Neural crest cell (in vitro differentiated cells): ENCODE measurements around the gene ALPK3. TPM values are rescaled to one million over a fixed set of nuclear protein-coding genes. Genes with fewer than 3 reads are reported as not detected.

Experiments
- DNase-seq: peaks from one replicate; pipeline ENCODE4 v3.0.0; 2021; ENCODE audit warnings: low read depth, mixed read lengths, low spot score
- H3K27ac Mint-ChIP-seq: one replicate; pipeline ENCODE4 v1.8.0; 2021; ENCODE audit warnings: mild to moderate bottlenecking, mixed read lengths; ENCODE audit not compliant: unreplicated experiment
- H3K27me3 Mint-ChIP-seq: 2 replicates; pipeline ENCODE4 v1.8.0; 2021; ENCODE audit warnings: low read depth, mild to moderate bottlenecking, mixed read lengths
- H3K36me3 Mint-ChIP-seq: 2 replicates; pipeline ENCODE4 v1.8.0; 2021; ENCODE audit warnings: low read depth, mild to moderate bottlenecking, mixed read lengths
- H3K4me1 Mint-ChIP-seq: 2 replicates; pipeline ENCODE4 v1.8.0; 2021; ENCODE audit warnings: mixed read lengths
- H3K4me3 Mint-ChIP-seq: one replicate; pipeline ENCODE4 v1.8.0; 2021; ENCODE audit warnings: mild to moderate bottlenecking, mixed read lengths
- H3K9me3 Mint-ChIP-seq: 2 replicates; pipeline ENCODE4 v1.8.0; 2021; ENCODE audit warnings: mixed read lengths
- total RNA-seq: library from RNA; stranded (reverse); gene quantifications from 2 replicates; pipeline ENCODE4 v1.2.1, GENCODE V29; 2021
- TF ChIP-seq, protein P1 (sequence below): fragments of 200-600 bp; sonication (generic); conservative IDR thresholded peaks from 2 replicates; pipeline ENCODE4 v1.5.0; 2021; ENCODE audit warnings: antibody characterized with exemption, mild to moderate bottlenecking

Gene ALPK3
- total RNA-seq, 1 donor from 2014 or later: 4.4 TPM

DNA sequence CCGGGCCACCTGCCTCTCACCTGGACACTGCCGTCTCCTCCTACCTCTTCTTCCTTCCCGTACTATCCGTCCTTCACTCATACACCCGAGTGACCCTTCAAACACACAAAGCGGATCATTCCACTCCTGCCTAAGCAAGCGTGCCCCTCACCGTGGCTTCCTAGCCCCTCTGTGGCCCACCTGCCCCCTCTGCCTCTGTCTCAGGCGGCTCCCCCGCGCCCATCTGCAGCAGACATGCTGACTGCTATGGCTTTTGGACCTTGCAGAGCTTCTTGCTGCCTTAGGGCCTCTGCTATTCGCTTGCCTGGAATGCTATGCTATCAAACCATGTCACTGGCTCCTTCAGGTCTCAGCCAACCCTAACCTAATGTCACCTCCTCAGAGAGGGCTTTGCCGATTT lies 105.4 kb downstream of the ALPK3 start:
- Mint-ChIP-seq H3K4me3 (no peak overlapping the region), H3K27ac (peak overlapping the region; percentile 92), H3K9me3 (no peaks in the 10 kb centered on the region), H3K36me3 (no peaks in the 10 kb centered on the region), H3K27me3 (no peaks in the 10 kb centered on the region), H3K4me1 (no peaks in the 10 kb centered on the region)
- TF ChIP-seq, protein P1, sequence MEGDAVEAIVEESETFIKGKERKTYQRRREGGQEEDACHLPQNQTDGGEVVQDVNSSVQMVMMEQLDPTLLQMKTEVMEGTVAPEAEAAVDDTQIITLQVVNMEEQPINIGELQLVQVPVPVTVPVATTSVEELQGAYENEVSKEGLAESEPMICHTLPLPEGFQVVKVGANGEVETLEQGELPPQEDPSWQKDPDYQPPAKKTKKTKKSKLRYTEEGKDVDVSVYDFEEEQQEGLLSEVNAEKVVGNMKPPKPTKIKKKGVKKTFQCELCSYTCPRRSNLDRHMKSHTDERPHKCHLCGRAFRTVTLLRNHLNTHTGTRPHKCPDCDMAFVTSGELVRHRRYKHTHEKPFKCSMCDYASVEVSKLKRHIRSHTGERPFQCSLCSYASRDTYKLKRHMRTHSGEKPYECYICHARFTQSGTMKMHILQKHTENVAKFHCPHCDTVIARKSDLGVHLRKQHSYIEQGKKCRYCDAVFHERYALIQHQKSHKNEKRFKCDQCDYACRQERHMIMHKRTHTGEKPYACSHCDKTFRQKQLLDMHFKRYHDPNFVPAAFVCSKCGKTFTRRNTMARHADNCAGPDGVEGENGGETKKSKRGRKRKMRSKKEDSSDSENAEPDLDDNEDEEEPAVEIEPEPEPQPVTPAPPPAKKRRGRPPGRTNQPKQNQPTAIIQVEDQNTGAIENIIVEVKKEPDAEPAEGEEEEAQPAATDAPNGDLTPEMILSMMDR: no peak
- no peak for DNase-seq

Other genes starting within 250 kb of the ALPK3 start
- gene ZSCAN2, start 216.3 kb upstream of the ALPK3 start, total RNA-seq: 21.1 and 21.7 TPM in 2 replicates
- gene WDR73, start 163.1 kb upstream of the ALPK3 start, total RNA-seq: 47.1 and 53.2 TPM in 2 replicates
- gene NMB, start 159.2 kb upstream of the ALPK3 start, total RNA-seq: 4.0 and 4.9 TPM in 2 replicates
- 200 and 201 TPM in 2 replicates for gene SEC11A, start 101.2 kb upstream of the ALPK3 start, total RNA-seq
- gene ZNF592, start 68.8 kb upstream of the ALPK3 start, total RNA-seq: 34.7 and 35.7 TPM in 2 replicates
- gene SLC28A1, start 67.3 kb downstream of the ALPK3 start, total RNA-seq: not detected in 2 replicates
- gene PDE8A, start 164.5 kb downstream of the ALPK3 start, total RNA-seq: 7.0 and 8.6 TPM in 2 replicates